GM18505 (cell line): ENCODE data around the gene TRIL.

Experiments used
- ATAC-seq: cut with Tn5 transposase; IDR thresholded peaks from one replicate; pipeline ENCODE4 v1.9.1; 2021; ENCODE audit not compliant: unreplicated experiment
- POLR2A ChIP-seq: IDR thresholded peaks from 4 replicates; pipeline ENCODE4 v1.6.1; 2011; ENCODE audit warnings: borderline replicate concordance; ENCODE audit not compliant: insufficient read depth, insufficient read length; ENCODE audit errors: extremely low read depth

TRIL gene

GRCh38 chr7:28958235-28958979 is at the start of gene TRIL:
Gene TRIL (minus strand): TSS chr7:28958330. CDS start chr7:28958046, 284 bp downstream.
- TF ChIP-seq POLR2A, result no peak
- no peak for ATAC-seq

GRCh38 chr7:29007127-29007526 is 49.0 kb upstream of the TRIL start:
- TF ChIP-seq POLR2A, result no peak
- no peak for ATAC-seq

GRCh38 chr7:29005829-29006228 is 47.7 kb upstream of the TRIL start:
- TF ChIP-seq POLR2A, result no peak
- ATAC-seq, result no peak

- no peak for ATAC-seq
- no peak for TF ChIP-seq POLR2A
These were observed 47.3 kb upstream of the TRIL start for GRCh38 chr7:29005406-29005805.

- TF ChIP-seq POLR2A, result no peak
- ATAC-seq, result no peak
These were observed 45.6 kb upstream of the TRIL start for GRCh38 chr7:29003703-29004102.

GRCh38 chr7:29000717-29001076 is 42.6 kb upstream of the TRIL start:
- TF ChIP-seq POLR2A, result no peak
- no peak for ATAC-seq

GRCh38 chr7:28999895-29000716 is 42.0 kb upstream of the TRIL start:
- no peak for TF ChIP-seq POLR2A
- no peak for ATAC-seq

GRCh38 chr7:28999427-28999826 is 41.3 kb upstream of the TRIL start:
- no peak for TF ChIP-seq POLR2A
- no peak for ATAC-seq

- no peak for TF ChIP-seq POLR2A
These were observed 40.0 kb upstream of the TRIL start for GRCh38 chr7:28998105-28998504.

GRCh38 chr7:28996836-28997235 is 38.7 kb upstream of the TRIL start:
- TF ChIP-seq POLR2A, result no peak
- ATAC-seq, result no peak

More at GRCh38 chr7:28998105-28998504, 40.0 kb upstream of the TRIL start:
- ATAC-seq, result no peak

GRCh38 chr7:28993371-28993770 is 35.2 kb upstream of the TRIL start:
- TF ChIP-seq POLR2A, result no peak
- no peak for ATAC-seq

- TF ChIP-seq POLR2A, result no peak
- no peak for ATAC-seq
These were observed 34.7 kb upstream of the TRIL start for GRCh38 chr7:28992798-28993197.

- no peak for TF ChIP-seq POLR2A
- no peak for ATAC-seq
These were observed 32.2 kb upstream of the TRIL start for GRCh38 chr7:28990200-28990960.
